HEK293 (cell line): Measurements from ENCODE around the gene SRSF8.

Source experiments
- CTCF ChIA-PET: fragments of 350-600 bp; formaldehyde crosslinking; extraction: SDS; loops from one replicate; lab custom pipeline; 2021; ENCODE audit warnings: antibody characterized with exemption; lab: Yijun Ruan, JAX
- POLR2A ChIA-PET: fragments of 300-600 bp; formaldehyde crosslinking; extraction: SDS; loops from one replicate; lab custom pipeline; 2020; ENCODE audit warnings: antibody characterized with exemption, inconsistent platforms; lab: Yijun Ruan, JAX
- H3K27ac ChIP-seq: fragments of 200-500 bp; sonication (Bioruptor generic); 2 replicates; pipeline ENCODE4 v1.5.1; 2014; ENCODE audit warnings: low read depth, low read length, control low read depth, inconsistent platforms; ENCODE audit errors: extremely low read depth
- H3K36me3 ChIP-seq, 2 experiments: fragments of 200-500 bp in 1 of 2; sonication (Bioruptor generic) in 1 of 2; 1 replicate in 1 of 2; 2 replicates in 1 of 2; pipeline ENCODE4 v1.5.1; 2014 to 2017; ENCODE audit warnings: inconsistent platforms in 2 of 2, low read length in 2 of 2; ENCODE audit not compliant: control insufficient read depth in 2 of 2, insufficient read depth in 1 of 2
- H3K4me1 ChIP-seq: fragments of 200-500 bp; sonication (Bioruptor generic); 2 replicates; pipeline ENCODE4 v1.5.1; 2014; ENCODE audit warnings: mild to moderate bottlenecking, low read length, inconsistent platforms; ENCODE audit not compliant: control insufficient read depth, insufficient read depth
- H3K4me3 ChIP-seq: 2 replicates; pipeline ENCODE4 v1.5.1; 2011; ENCODE audit warnings: low read depth, mild to moderate bottlenecking, control low read depth, low read length, moderate library complexity
- H3K9me3 ChIP-seq: fragments of 200-500 bp; sonication (Bioruptor generic); 2 replicates; pipeline ENCODE4 v1.5.1; 2014; ENCODE audit warnings: low read depth, low read length, inconsistent platforms; ENCODE audit not compliant: control insufficient read depth, insufficient read depth
- HOXA7 ChIP-seq: sonication (generic); formaldehyde crosslinking; IDR thresholded peaks from 2 replicates; pipeline ENCODE4 v1.8.1; 2022; ENCODE audit warnings: missing genetic modification reagents, borderline replicate concordance
- OSR2 ChIP-seq: fragments of 450-650 bp; formaldehyde crosslinking; IDR thresholded peaks from 2 replicates; pipeline ENCODE4 v1.5.1; 2016; ENCODE audit warnings: missing biosample characterization, missing genetic modification characterization
- SETDB1 ChIP-seq: IDR thresholded peaks from one replicate; pipeline ENCODE4 v1.6.1; 2017; ENCODE audit warnings: mild to moderate bottlenecking, low read length, moderate library complexity, mixed read lengths; ENCODE audit not compliant: insufficient read length
- ZBTB8A ChIP-seq: fragments of 450-650 bp; formaldehyde crosslinking; IDR thresholded peaks from 2 replicates; pipeline ENCODE4 v1.5.1; 2016; ENCODE audit warnings: missing biosample characterization, missing genetic modification characterization
- ZFHX2 ChIP-seq: fragments of 450-650 bp; formaldehyde crosslinking; conservative IDR thresholded peaks from 2 replicates; pipeline ENCODE4 v1.5.1; 2016; ENCODE audit warnings: missing biosample characterization, missing genetic modification characterization
- ZIC2 ChIP-seq: fragments of 450-650 bp; formaldehyde crosslinking; IDR thresholded peaks from 2 replicates; pipeline ENCODE4 v1.5.1; 2016; ENCODE audit warnings: missing biosample characterization, missing genetic modification characterization
- ZNF138 ChIP-seq: fragments of 450-650 bp; formaldehyde crosslinking; IDR thresholded peaks from 2 replicates; pipeline ENCODE4 v1.5.1; 2016; ENCODE audit warnings: missing biosample characterization, missing genetic modification characterization, borderline replicate concordance
- ZNF202 ChIP-seq: fragments of 450-650 bp; formaldehyde crosslinking; IDR thresholded peaks from 2 replicates; pipeline ENCODE4 v1.5.1; 2016; ENCODE audit warnings: missing biosample characterization, missing genetic modification characterization, borderline replicate concordance
- ZNF211 ChIP-seq: fragments of 450-650 bp; formaldehyde crosslinking; IDR thresholded peaks from 2 replicates; pipeline ENCODE4 v1.5.1; 2016; ENCODE audit warnings: low read depth, missing biosample characterization, missing genetic modification characterization
- ZNF23 ChIP-seq: fragments of 450-650 bp; formaldehyde crosslinking; IDR thresholded peaks from 2 replicates; pipeline ENCODE4 v1.5.1; 2016; ENCODE audit warnings: missing biosample characterization, missing genetic modification characterization, borderline replicate concordance
- ZNF596 ChIP-seq: fragments of 450-650 bp; IDR thresholded peaks from 2 replicates; pipeline ENCODE4 v1.5.0; 2018; ENCODE audit warnings: missing biosample characterization, mild to moderate bottlenecking, missing genetic modification characterization, moderate library complexity
- ZNF610 ChIP-seq: fragments of 450-650 bp; formaldehyde crosslinking; IDR thresholded peaks from 2 replicates; pipeline ENCODE4 v1.5.1; 2016; ENCODE audit warnings: missing biosample characterization, missing genetic modification characterization, borderline replicate concordance
- ZNF785 ChIP-seq: fragments of 450-650 bp; formaldehyde crosslinking; IDR thresholded peaks from 2 replicates; pipeline ENCODE4 v1.5.1; 2016; ENCODE audit warnings: missing biosample characterization, missing genetic modification characterization
- ZNF791 ChIP-seq: fragments of 450-650 bp; formaldehyde crosslinking; IDR thresholded peaks from 2 replicates; pipeline ENCODE4 v1.5.1; 2016; ENCODE audit warnings: missing biosample characterization, missing genetic modification characterization
- ZNF792 ChIP-seq: fragments of 450-650 bp; formaldehyde crosslinking; IDR thresholded peaks from 2 replicates; pipeline ENCODE4 v1.5.1; 2016; ENCODE audit warnings: missing biosample characterization, missing genetic modification characterization
- ZSCAN5A ChIP-seq: fragments of 450-650 bp; formaldehyde crosslinking; IDR thresholded peaks from 2 replicates; pipeline ENCODE4 v1.5.1; 2016; ENCODE audit warnings: missing biosample characterization, missing genetic modification characterization
- TF ChIP-seq, protein P1 (sequence below): fragments of 450-650 bp; formaldehyde crosslinking; IDR thresholded peaks from 2 replicates; pipeline ENCODE4 v1.5.1; 2017; ENCODE audit warnings: missing biosample characterization, missing genetic modification characterization

Gene SRSF8

GRCh38 chr11:95076416-95076815 is 9.7 kb downstream of the SRSF8 start:
- TF ChIP-seq SETDB1 (no peak), ZFHX2 (tag by site-specific recombination) (no peak), ZSCAN5A (no peak), ZNF610 (tag by site-specific recombination) (no peak), ZNF596 (tag by site-specific recombination) (no peak), ZBTB8A (no peak)
- TF ChIP-seq, protein P1, sequence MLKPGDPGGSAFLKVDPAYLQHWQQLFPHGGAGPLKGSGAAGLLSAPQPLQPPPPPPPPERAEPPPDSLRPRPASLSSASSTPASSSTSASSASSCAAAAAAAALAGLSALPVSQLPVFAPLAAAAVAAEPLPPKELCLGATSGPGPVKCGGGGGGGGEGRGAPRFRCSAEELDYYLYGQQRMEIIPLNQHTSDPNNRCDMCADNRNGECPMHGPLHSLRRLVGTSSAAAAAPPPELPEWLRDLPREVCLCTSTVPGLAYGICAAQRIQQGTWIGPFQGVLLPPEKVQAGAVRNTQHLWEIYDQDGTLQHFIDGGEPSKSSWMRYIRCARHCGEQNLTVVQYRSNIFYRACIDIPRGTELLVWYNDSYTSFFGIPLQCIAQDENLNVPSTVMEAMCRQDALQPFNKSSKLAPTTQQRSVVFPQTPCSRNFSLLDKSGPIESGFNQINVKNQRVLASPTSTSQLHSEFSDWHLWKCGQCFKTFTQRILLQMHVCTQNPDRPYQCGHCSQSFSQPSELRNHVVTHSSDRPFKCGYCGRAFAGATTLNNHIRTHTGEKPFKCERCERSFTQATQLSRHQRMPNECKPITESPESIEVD (tag by site-specific recombination), result peak; percentile 43; the same call in 1 of the 2 replicates
- POLR2A ChIA-PET, result interaction anchor here (0.9 kb wide), 1 partner anchor 9 kb away, joined by 3 read pairs; no protein-coding TSS in a partner anchor
- no peaks in the 10 kb centered on the region for H3K9me3 ChIP-seq
- CTCF ChIA-PET, result interaction anchor here (1.1 to 10.7 kb wide), 3 partner anchors 14 to 688 kb away, joined by 4 to 63 read pairs (median 4); partner anchors contain the start of gene ENDOD1
- H3K36me3 ChIP-seq, result no peaks in the 10 kb centered on the region
- H3K4me3 ChIP-seq, result no peak overlapping the region
- H3K27ac ChIP-seq, result no peak overlapping the region
- no peaks in the 10 kb centered on the region; the same call in 1 of the 2 replicates for H3K4me1 ChIP-seq

- Histone ChIP-seq H3K36me3 (no peaks in the 10 kb centered on the region), H3K9me3 (no peaks in the 10 kb centered on the region), H3K27ac (no peak overlapping the region), H3K4me1 (no peaks in the 10 kb centered on the region; the same call in 1 of the 2 replicates), H3K4me3 (no peak overlapping the region)
- ChIA-PET POLR2A (no interaction called here), CTCF (interaction anchor here (1.0 to 10.7 kb wide), 4 partner anchors 14 to 688 kb away, joined by 3 to 63 read pairs (median 4); partner anchors contain the start of gene ENDOD1)
- no peak for TF ChIP-seq ZNF202
- no peak for TF ChIP-seq ZNF23 (tag by site-specific recombination)
- TF ChIP-seq ZNF791 (tag by site-specific recombination), result no peak
- TF ChIP-seq HOXA7 (CRISPR knock-in tag), result no peak
These were observed 10.3 kb downstream of the SRSF8 start for GRCh38 chr11:95076981-95077380.

GRCh38 chr11:95078526-95078925 is 11.8 kb downstream of the SRSF8 start:
- Histone ChIP-seq H3K4me3 (no peak overlapping the region), H3K27ac (no peak overlapping the region), H3K4me1 (no peaks in the 10 kb centered on the region; the same call in 1 of the 2 replicates), H3K9me3 (no peaks in the 10 kb centered on the region), H3K36me3 (no peaks in the 10 kb centered on the region)
- ChIA-PET POLR2A (no interaction called here), CTCF (interaction anchor here (1.0 kb wide), 1 partner anchor 10 kb away, joined by 3 read pairs; no protein-coding TSS in a partner anchor)
- 0 out of 2 replicates have a peak, but pooled peaks have one; percentile 24 for TF ChIP-seq OSR2 (tag by site-specific recombination)
- TF ChIP-seq ZNF785 (tag by site-specific recombination), result no peak
- no peak for TF ChIP-seq ZNF211 (tag by site-specific recombination)
- 0 out of 2 replicates have a peak, but pooled peaks have one; percentile 8 for TF ChIP-seq ZIC2 (tag by site-specific recombination)
- TF ChIP-seq ZNF792 (tag by site-specific recombination), result no peak
- no peak for TF ChIP-seq ZNF138 (tag by site-specific recombination)
